Stomach smooth muscle (tissue), 2 donors: Measurements from ENCODE around the gene SDF4.
"Not testable (repeated sequence)": the region's sequence is repeated elsewhere in the genome, so short reads cannot be mapped to it uniquely, and the experiment has no call there.

Source experiments
- H3K27ac ChIP-seq: one replicate; pipeline ENCODE4 v1.7.0; 2013; ENCODE audit warnings: mild to moderate bottlenecking, low read length, inconsistent platforms
- H3K27me3 ChIP-seq, 2 donors: one replicate each; pipeline ENCODE4 v1.7.0; 2013; ENCODE audit warnings: low read length in 2 of 2; ENCODE audit not compliant: insufficient read depth in 2 of 2, control insufficient read depth in 1 of 2
- H3K36me3 ChIP-seq, 2 donors: one replicate each; pipeline ENCODE4 v1.7.0; 2013; ENCODE audit warnings: low read length in 2 of 2; ENCODE audit not compliant: control insufficient read depth in 2 of 2, insufficient read depth in 2 of 2
- H3K4me1 ChIP-seq: one replicate; pipeline ENCODE4 v1.7.0; 2013; ENCODE audit warnings: low read length; ENCODE audit not compliant: control insufficient read depth, insufficient read depth
- H3K4me3 ChIP-seq, 2 donors: one replicate each; pipeline ENCODE4 v1.7.0; 2013; ENCODE audit warnings: low read length in 2 of 2
- H3K9ac ChIP-seq, 2 donors: one replicate each; pipeline ENCODE4 v1.7.0; 2013; ENCODE audit warnings: low read length in 2 of 2, mild to moderate bottlenecking in 1 of 2
- H3K9me3 ChIP-seq, 2 donors: one replicate each; pipeline ENCODE4 v1.7.0; 2013; ENCODE audit warnings: low read length in 2 of 2; ENCODE audit not compliant: control insufficient read depth in 2 of 2
- donor health status: healthy.
- donor health status: Pancreatic carcinoma.

The SDF4 gene

GRCh38 chr1:1259540-1259939 is 27.7 kb upstream of the SDF4 start:
- Histone ChIP-seq H3K36me3 (peaks cover 44% of the 10 kb centered on the region in 2 donors), H3K27ac (no peak overlapping the region)

DNA sequence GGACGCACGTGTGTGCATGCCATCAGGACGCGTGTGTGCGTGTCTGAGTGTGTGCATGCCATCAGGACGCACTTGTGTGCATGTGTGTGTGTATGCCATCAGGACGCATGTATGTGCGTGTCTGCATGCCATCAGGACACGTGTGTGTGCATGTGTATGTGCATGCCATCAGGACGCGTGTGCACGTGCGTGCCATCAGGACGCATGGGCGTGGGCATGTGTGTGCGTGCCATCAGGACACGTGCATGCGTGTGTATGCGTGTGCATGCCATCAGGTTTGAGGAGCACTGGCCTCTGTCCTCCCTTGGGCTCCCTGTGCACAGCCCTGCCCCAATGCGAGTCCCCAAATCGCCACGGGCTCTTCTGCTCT is 27.3 kb upstream of the SDF4 start:
- Histone ChIP-seq H3K4me3 (no peak overlapping the region), H3K9ac (no peak overlapping the region), H3K4me1 (no peaks in the 10 kb centered on the region), H3K36me3 (peaks cover 41 to 44% of the 10 kb centered on the region in 2 donors), H3K9me3 (no peaks in the 10 kb centered on the region), H3K27ac (no peak overlapping the region), H3K27me3 (no peaks in the 10 kb centered on the region)

More at GRCh38 chr1:1259540-1259939, 27.7 kb upstream of the SDF4 start:
- Histone ChIP-seq H3K9ac (no peak overlapping the region), H3K9me3 (no peaks in the 10 kb centered on the region), H3K4me1 (no peaks in the 10 kb centered on the region), H3K27me3 (no peaks in the 10 kb centered on the region), H3K4me3 (no peak overlapping the region)

DNA sequence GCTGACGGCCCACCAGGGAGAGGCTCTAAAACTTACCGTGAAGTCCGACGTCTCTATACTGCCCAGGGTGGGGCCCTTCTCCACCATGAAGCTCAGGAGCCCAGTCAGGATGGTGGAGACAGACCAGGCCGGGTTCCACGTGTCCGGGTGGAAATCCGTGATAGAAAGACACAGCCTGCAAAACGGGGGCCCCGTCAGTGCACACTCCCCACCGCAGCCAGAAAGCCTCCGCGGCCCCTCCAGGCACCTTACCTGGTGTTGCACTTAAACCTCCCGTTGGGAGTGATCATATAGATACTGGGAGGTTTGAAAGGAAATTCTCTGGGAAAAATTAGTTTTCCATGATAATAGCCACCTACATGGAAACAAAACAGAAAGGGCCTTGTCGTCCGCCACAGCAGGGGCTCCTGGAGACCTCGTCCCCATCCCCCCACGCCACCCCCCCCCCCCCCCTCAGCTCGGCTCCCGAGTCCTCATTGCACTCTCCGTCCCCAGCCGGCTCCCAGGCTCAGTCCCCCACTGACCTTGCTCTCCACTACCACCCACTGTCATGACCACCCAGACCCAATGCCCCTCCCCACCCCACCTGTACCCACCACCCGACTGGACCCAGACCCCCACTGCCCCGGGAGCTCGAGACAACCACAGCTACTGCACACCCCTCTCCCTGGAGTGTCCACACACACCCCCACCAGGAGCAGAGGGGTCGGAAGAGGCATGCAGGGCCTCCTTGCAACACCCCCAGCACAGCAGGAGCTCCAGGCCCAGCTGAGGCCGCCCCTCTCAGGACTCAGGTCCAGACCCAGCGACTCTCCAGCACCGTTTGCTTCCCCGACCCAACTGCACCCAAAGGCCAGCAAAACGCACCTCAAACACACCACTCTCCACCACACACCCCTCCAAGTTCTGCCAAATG is 25.4 kb upstream of the SDF4 start:
- H3K4me1 ChIP-seq, result no peaks in the 10 kb centered on the region
- peaks cover 28 to 34% of the 10 kb centered on the region in 2 donors for H3K36me3 ChIP-seq
- H3K9me3 ChIP-seq, result no peaks in the 10 kb centered on the region
- H3K27me3 ChIP-seq, result no peaks in the 10 kb centered on the region
- no peak overlapping the region for H3K4me3 ChIP-seq
- H3K9ac ChIP-seq, result no peak overlapping the region
- H3K27ac ChIP-seq, result no peak overlapping the region

DNA sequence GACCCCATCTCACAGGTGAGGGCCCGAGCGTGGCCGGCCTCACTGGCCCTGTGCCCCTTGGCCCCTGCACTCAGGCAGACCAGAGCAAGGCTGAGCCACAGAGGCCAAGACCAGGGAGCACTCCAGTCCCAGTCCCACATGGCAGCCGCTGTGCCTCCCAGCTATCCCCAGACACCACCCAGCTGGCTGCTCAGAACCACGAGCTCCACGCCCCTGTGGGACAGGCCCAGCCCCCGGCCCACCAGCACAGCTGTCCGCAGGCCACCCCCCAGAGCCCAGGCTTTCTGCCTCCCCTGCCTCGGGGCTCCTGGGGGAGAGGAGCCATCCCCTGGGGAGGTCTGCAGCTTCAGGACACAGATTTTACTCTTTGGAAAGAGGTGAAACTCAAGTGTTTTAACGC is 23.8 kb upstream of the SDF4 start:
- Histone ChIP-seq H3K4me1 (no peaks in the 10 kb centered on the region), H3K27me3 (no peaks in the 10 kb centered on the region), H3K4me3 (no peak overlapping the region), H3K36me3 (peaks cover 26 to 31% of the 10 kb centered on the region in 2 donors), H3K27ac (no peak overlapping the region), H3K9ac (no peak overlapping the region), H3K9me3 (no peaks in the 10 kb centered on the region)

- H3K9me3 ChIP-seq, result no peaks in the 10 kb centered on the region
- H3K4me1 ChIP-seq, result no peaks in the 10 kb centered on the region
- no peak overlapping the region for H3K4me3 ChIP-seq
- no peak overlapping the region for H3K9ac ChIP-seq
- H3K27ac ChIP-seq, result no peak overlapping the region
- H3K27me3 ChIP-seq, result no peaks in the 10 kb centered on the region
- H3K36me3 ChIP-seq, result peaks cover 24 to 26% of the 10 kb centered on the region in 2 donors
Observed at GRCh38 chr1:1255078-1255477, 23.3 kb upstream of the SDF4 start.

GRCh38 chr1:1254667-1254998 is 22.8 kb upstream of the SDF4 start:
- no peaks in the 10 kb centered on the region for H3K9me3 ChIP-seq
- no peak overlapping the region for H3K4me3 ChIP-seq
- H3K27ac ChIP-seq, result no peak overlapping the region
- H3K36me3 ChIP-seq, result peaks cover 20 to 22% of the 10 kb centered on the region in 2 donors
- no peaks in the 10 kb centered on the region for H3K27me3 ChIP-seq
- no peaks in the 10 kb centered on the region for H3K4me1 ChIP-seq
- H3K9ac ChIP-seq, result no peak overlapping the region

GRCh38 chr1:1253972-1254666 is 22.3 kb upstream of the SDF4 start:
- Histone ChIP-seq H3K4me3 (no peak overlapping the region), H3K27ac (no peak overlapping the region), H3K4me1 (no peaks in the 10 kb centered on the region), H3K9ac (no peak overlapping the region), H3K27me3 (no peaks in the 10 kb centered on the region), H3K36me3 (peaks cover 15 to 21% of the 10 kb centered on the region in 2 donors), H3K9me3 (no peaks in the 10 kb centered on the region)

- Histone ChIP-seq H3K27ac (no peak overlapping the region), H3K9ac (no peak overlapping the region), H3K27me3 (no peaks in the 10 kb centered on the region), H3K36me3 (peaks cover 11 to 17% of the 10 kb centered on the region in 2 donors), H3K4me1 (no peaks in the 10 kb centered on the region), H3K9me3 (no peaks in the 10 kb centered on the region), H3K4me3 (no peak overlapping the region)
Observed at GRCh38 chr1:1253314-1253713, 21.5 kb upstream of the SDF4 start.

DNA sequence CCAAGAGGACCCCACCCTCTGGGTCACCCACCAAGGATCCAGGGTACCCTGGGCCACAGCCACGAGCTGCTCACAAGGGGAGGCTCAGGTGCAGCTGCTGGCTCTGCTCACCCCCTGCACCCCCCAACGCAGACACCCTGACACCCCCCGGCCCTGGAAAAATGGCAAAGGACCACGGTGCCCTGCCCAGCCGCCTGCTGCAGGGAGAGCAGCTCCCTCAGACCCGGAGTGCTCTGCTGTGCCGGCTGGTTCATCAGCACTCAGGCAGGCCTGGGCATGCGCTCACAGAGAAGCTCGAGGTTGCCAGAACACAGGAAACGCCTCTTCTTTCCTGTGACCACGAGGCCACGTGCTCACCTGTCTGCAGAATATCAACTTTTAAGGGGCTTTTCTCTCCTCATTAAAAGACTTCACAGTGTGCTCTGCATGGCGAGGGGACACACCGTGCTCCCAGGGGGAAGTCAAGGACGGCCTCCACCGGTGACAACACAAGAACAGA is 19.0 kb upstream of the SDF4 start:
- Histone ChIP-seq H3K27ac (no peak overlapping the region), H3K27me3 (peaks cover 5 to 19% of the 10 kb centered on the region in 2 donors), H3K4me3 (no peak overlapping the region), H3K9me3 (no peaks in the 10 kb centered on the region), H3K4me1 (peaks cover 5% of the 10 kb centered on the region), H3K36me3 (peaks cover 8 to 17% of the 10 kb centered on the region in 2 donors), H3K9ac (no peak overlapping the region)

GRCh38 chr1:1248009-1248913 is 16.5 kb upstream of the SDF4 start:
- not testable (repeated sequence) for H3K36me3 ChIP-seq, H3K4me1 ChIP-seq, H3K9me3 ChIP-seq, H3K9ac ChIP-seq, H3K27ac ChIP-seq, H3K4me3 ChIP-seq
- H3K27me3 ChIP-seq, result peaks cover 5 to 22% of the 10 kb centered on the region in 2 donors
